HCT116 (cell line): Measurements from ENCODE around the gene WFDC10A. TPM values are rescaled to one million over a fixed set of nuclear protein-coding genes. Genes with fewer than 3 reads are reported as not detected.

ENCODE experiments used
- ATAC-seq: fragments of 200-7000 bp; cut with Tn5 transposase; 2 replicates; pipeline ENCODE4 v1.9.1; 2020; ENCODE audit warnings: mild to moderate bottlenecking, moderate library complexity
- BruUV-seq: library from RNA; stranded (reverse); fragments of 400-500 nt; replicated peaks from 2 replicates; lab custom pipeline; 2021; lab: Mats Ljungman, UMichigan
- CTCF ChIA-PET: fragments of 300-600 bp; sonication (Branson Sonifier 250); formaldehyde crosslinking; loops from one replicate; lab custom pipeline; 2021; ENCODE audit warnings: antibody characterized with exemption; lab: Charles Lee
- POLR2A ChIA-PET: fragments of 300-600, 350-600 bp; sonication (Branson Sonifier 250); formaldehyde crosslinking; loops from one replicate; lab custom pipeline; 2021; ENCODE audit warnings: antibody characterized with exemption; lab: Charles Lee
- RAD21 ChIA-PET, 2 experiments: fragments of 300-600 bp; sonication (Branson Sonifier 250); formaldehyde crosslinking; loops; one replicate each; lab custom pipeline; 2023; ENCODE audit warnings: low total read pairs in 2 of 2; ENCODE audit not compliant: uncharacterized antibody in 2 of 2, unreplicated experiment in 2 of 2, low non-redundant PET in 1 of 2; lab: Charles Lee
- DNase-seq: peaks from one replicate; pipeline ENCODE4 v3.0.0-alpha.2; 2010; ENCODE audit warnings: low read depth, low spot score
- H2AFZ ChIP-seq: fragments of 200-600 bp; shearing (Covaris generic), sonication (generic); 2 replicates; pipeline ENCODE4 v1.6.1; 2017; ENCODE audit warnings: low read depth, mixed run types, mixed read lengths, antibody characterized with exemption, low read length; ENCODE audit not compliant: poor library complexity, severe bottlenecking
- H3K27ac ChIP-seq: 2 replicates; pipeline ENCODE4 v1.5.1; 2012; ENCODE audit warnings: low read depth, low read length
- H3K27me3 ChIP-seq: fragments of 200-600 bp; sonication (generic); 2 replicates; pipeline ENCODE4 v1.6.1; 2016; ENCODE audit warnings: mixed run types, low read length, mixed read lengths; ENCODE audit not compliant: insufficient read depth
- H3K36me3 ChIP-seq, 2 experiments: fragments of 200-500 bp in 1 of 2; fragments of 200-600 bp in 1 of 2; sonication (Bioruptor generic) in 1 of 2; sonication (generic) in 1 of 2; 2 replicates each; pipeline versions ENCODE4 v1.5.1 to v1.6.1; 2014 to 2016; ENCODE audit warnings: low read length in 2 of 2, inconsistent platforms in 1 of 2, mixed read lengths in 1 of 2, mixed run types in 1 of 2; ENCODE audit not compliant: insufficient read depth in 2 of 2, control insufficient read depth in 1 of 2
- H3K4me1 ChIP-seq, 2 experiments: fragments of 200-600 bp in 1 of 2; sonication (generic) in 1 of 2; 2 replicates each; pipeline versions ENCODE4 v1.5.1 to v1.6.1; 2012 to 2017; ENCODE audit warnings: low read length in 2 of 2, inconsistent platforms in 1 of 2, mild to moderate bottlenecking in 1 of 2, mixed read lengths in 1 of 2, mixed run types in 1 of 2, moderate library complexity in 1 of 2; ENCODE audit not compliant: insufficient read depth in 2 of 2, control insufficient read depth in 1 of 2
- H3K4me2 ChIP-seq: fragments of 200-600 bp; sonication (generic); 2 replicates; pipeline ENCODE4 v1.6.1; 2017; ENCODE audit warnings: mixed run types, low read length, mixed read lengths
- H3K4me3 ChIP-seq, 2 experiments: fragments of 200-600 bp in 1 of 2; sonication (generic) in 1 of 2; replicated peaks in 1 of 2; 2 replicates each; pipeline ENCODE4 v1.5.1; 2011 to 2016; ENCODE audit warnings: low read length in 2 of 2, control low read depth in 1 of 2, low read depth in 1 of 2, mild to moderate bottlenecking in 1 of 2, mixed read lengths in 1 of 2, mixed run types in 1 of 2
- H3K79me2 ChIP-seq: fragments of 200-600 bp; sonication (generic); 2 replicates; pipeline ENCODE4 v1.6.1; 2017; ENCODE audit warnings: mild to moderate bottlenecking, mixed run types, low read length, moderate library complexity, mixed read lengths; ENCODE audit not compliant: insufficient read depth
- H3K9ac ChIP-seq: fragments of 200-600 bp; sonication (generic); 2 replicates; pipeline ENCODE4 v1.6.1; 2016; ENCODE audit warnings: low read length, mixed read lengths
- H3K9me2 ChIP-seq: fragments of 200-600 bp; sonication (generic), shearing (Covaris generic); 2 replicates; pipeline ENCODE4 v1.6.1; 2017; ENCODE audit warnings: mixed run types, mild to moderate bottlenecking, moderate library complexity; ENCODE audit not compliant: insufficient read depth
- H3K9me3 ChIP-seq, 2 experiments: fragments of 200-500 bp in 1 of 2; fragments of 200-600 bp in 1 of 2; sonication (Bioruptor generic) in 1 of 2; sonication (generic) in 1 of 2; 2 replicates each; pipeline ENCODE4 v1.6.1; 2014 to 2017; ENCODE audit warnings: low read length in 2 of 2, mixed read lengths in 2 of 2, inconsistent platforms in 1 of 2, low read depth in 1 of 2, mild to moderate bottlenecking in 1 of 2, mixed run types in 1 of 2, moderate library complexity in 1 of 2; ENCODE audit not compliant: control insufficient read depth in 1 of 2, insufficient read depth in 1 of 2
- H4K20me1 ChIP-seq: fragments of 200-600 bp; sonication (generic), shearing (Covaris generic); 2 replicates; pipeline ENCODE4 v1.6.1; 2017; ENCODE audit warnings: mixed run types, mild to moderate bottlenecking, moderate library complexity; ENCODE audit not compliant: insufficient read depth
- CBX3 ChIP-seq: IDR thresholded peaks from 2 replicates; pipeline ENCODE4 v1.6.1; 2012; ENCODE audit warnings: low read depth
- CEBPB ChIP-seq: IDR thresholded peaks from 2 replicates; pipeline ENCODE4 v1.6.1; 2012; ENCODE audit warnings: low read depth
- EGR1 ChIP-seq: IDR thresholded peaks from 2 replicates; pipeline ENCODE4 v1.6.1; 2012; ENCODE audit warnings: low read depth
- ELF1 ChIP-seq: IDR thresholded peaks from 2 replicates; pipeline ENCODE4 v1.6.1; 2012; ENCODE audit warnings: low read depth, borderline replicate concordance
- EZH2 ChIP-seq: fragments of 200-600 bp; sonication (generic); IDR thresholded peaks from 2 replicates; pipeline ENCODE4 v1.6.1; 2017; ENCODE audit warnings: antibody characterized with exemption, mixed run types
- EZH2phosphoT487 ChIP-seq: fragments of 200-600 bp; IDR thresholded peaks from 2 replicates; pipeline ENCODE4 v1.6.1; 2018; ENCODE audit warnings: antibody characterized with exemption, borderline replicate concordance
- FOSL1 ChIP-seq: IDR thresholded peaks from 2 replicates; pipeline ENCODE4 v1.6.1; 2012; ENCODE audit warnings: low read depth
- JUND ChIP-seq: IDR thresholded peaks from 2 replicates; pipeline ENCODE4 v1.6.1; 2012
- POLR2AphosphoS5 ChIP-seq: IDR thresholded peaks from 2 replicates; pipeline ENCODE4 v1.6.1; 2011; ENCODE audit warnings: mild to moderate bottlenecking, low read depth, low read length, moderate library complexity
- RAD21 ChIP-seq: IDR thresholded peaks from 2 replicates; pipeline ENCODE4 v1.6.1; 2012; ENCODE audit warnings: low read depth, mild to moderate bottlenecking
- SRF ChIP-seq: IDR thresholded peaks from 2 replicates; pipeline ENCODE4 v1.6.1; 2012; ENCODE audit warnings: low read depth
- YY1 ChIP-seq: IDR thresholded peaks from 2 replicates; pipeline ENCODE4 v1.6.1; 2011; ENCODE audit warnings: low read length, low read depth, moderate library complexity, mild to moderate bottlenecking; ENCODE audit not compliant: insufficient replicate concordance; ENCODE audit errors: extremely low read depth
- ZNF274 ChIP-seq: fragments of 200-500 bp; sonication (Bioruptor generic); IDR thresholded peaks from 2 replicates; pipeline ENCODE4 v1.6.1; 2014; ENCODE audit warnings: mild to moderate bottlenecking, low read depth, low read length, inconsistent platforms
- intact Hi-C: fragments of 100-400 bp; cut with micrococcal nuclease; formaldehyde crosslinking; loops from 2 replicates; pipeline ENCODE4 v1.10.0; 2022
- total RNA-seq: library from RNA; stranded (reverse); gene quantifications from one replicate; pipeline ENCODE4 v1.2.1, GENCODE V29; 2021; ENCODE audit not compliant: unreplicated experiment
- TF ChIP-seq, protein P1 (sequence below): IDR thresholded peaks from 2 replicates; pipeline ENCODE4 v1.6.1; 2012
- TF ChIP-seq, protein P2 (sequence below): IDR thresholded peaks from 2 replicates; pipeline ENCODE4 v1.6.1; 2011; ENCODE audit warnings: mild to moderate bottlenecking, low read length, moderate library complexity; ENCODE audit not compliant: insufficient replicate concordance; ENCODE audit errors: extremely low read depth

The WFDC10A gene
- total RNA-seq, 1 experiment from 2014 or later = 0.47 TPM

DNA sequence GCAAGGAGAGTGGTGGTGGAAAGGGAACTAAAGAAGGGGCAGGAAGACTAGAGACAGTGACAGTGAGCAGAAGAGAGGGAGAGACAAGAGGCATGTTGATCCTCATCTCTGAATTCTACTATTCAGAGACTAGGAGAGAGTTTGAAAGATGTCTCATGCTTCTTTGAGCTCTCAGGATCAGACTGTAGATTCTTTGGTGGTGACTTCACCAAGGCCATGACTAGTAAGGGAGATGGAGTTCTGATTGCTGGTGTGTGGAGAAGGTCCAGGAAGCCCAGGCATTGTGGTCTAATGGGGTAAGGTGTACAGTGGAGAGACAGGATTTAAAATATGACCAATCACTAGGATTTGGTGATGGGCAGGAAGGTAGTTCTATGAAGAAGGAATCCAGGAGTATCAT, 832 bp downstream of the WFDC10A start (continued):
- no peak for TF ChIP-seq POLR2AphosphoS5
- TF ChIP-seq JUND = no peak
- no peak for TF ChIP-seq CBX3
- TF ChIP-seq, protein P1, sequence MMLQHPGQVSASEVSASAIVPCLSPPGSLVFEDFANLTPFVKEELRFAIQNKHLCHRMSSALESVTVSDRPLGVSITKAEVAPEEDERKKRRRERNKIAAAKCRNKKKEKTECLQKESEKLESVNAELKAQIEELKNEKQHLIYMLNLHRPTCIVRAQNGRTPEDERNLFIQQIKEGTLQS = no peak
- TF ChIP-seq ELF1 = no peak
- TF ChIP-seq RAD21 = no peak
- TF ChIP-seq SRF = no peak
- TF ChIP-seq CEBPB = no peak

DNA sequence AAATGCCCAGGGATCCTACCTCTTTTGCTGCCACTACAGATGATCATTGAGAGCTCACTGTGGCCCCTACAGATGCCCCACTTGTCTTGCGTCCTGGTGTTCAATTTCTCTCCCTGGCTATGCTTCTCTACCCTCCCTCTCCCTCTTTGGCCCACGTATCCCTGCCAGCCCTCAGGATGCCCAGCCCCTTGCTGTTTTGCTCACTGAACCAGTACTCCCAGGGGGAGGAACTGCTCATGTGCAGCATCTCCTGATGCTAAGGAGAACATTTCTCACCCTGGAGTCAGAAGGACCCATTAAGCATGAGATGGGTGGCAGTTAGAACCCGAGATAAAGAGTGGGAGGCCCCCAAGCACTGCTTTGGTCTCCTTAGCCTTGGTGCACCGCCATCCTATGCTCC, 1.6 kb downstream of the WFDC10A start, which contains the start of gene WFDC9:
Gene WFDC9, minus strand, starts transcription at position 101 of the 400 bp plus-strand sequence. CDS start 21,103 bp downstream, outside the sequence.
- no peak within 1 kb of the TSS for H2AFZ ChIP-seq
- no peak within 1 kb of the TSS for H3K27ac ChIP-seq
- H3K4me1 ChIP-seq = peaks cover 0 to 4% of the 10 kb centered on the region in 2 experiments; a peak in 2 of 4 replicates
- no peak within 1 kb of the TSS for H3K4me3 ChIP-seq
- intact Hi-C loops = no loop called here
- DNase-seq = no peak
- no peaks in the 10 kb centered on the region for H3K36me3 ChIP-seq
- BruUV-seq = no TSS peak
- POLR2A ChIA-PET = no interaction called here
- no peaks in the 10 kb centered on the region for H3K9me2 ChIP-seq
- CTCF ChIA-PET = no interaction called here
- H4K20me1 ChIP-seq = no peaks in the 10 kb centered on the region
- H3K4me2 ChIP-seq = no peak within 1 kb of the TSS
- no peaks in the 10 kb centered on the region for H3K79me2 ChIP-seq
- no peak for ATAC-seq
- TF ChIP-seq YY1 (no peak), SRF (no peak), RAD21 (no peak), CBX3 (no peak), EZH2 (no peak), EGR1 (no peak), EZH2phosphoT487 (no peak), FOSL1 (no peak), ZNF274 (no peak)
- TF ChIP-seq, protein P2, sequence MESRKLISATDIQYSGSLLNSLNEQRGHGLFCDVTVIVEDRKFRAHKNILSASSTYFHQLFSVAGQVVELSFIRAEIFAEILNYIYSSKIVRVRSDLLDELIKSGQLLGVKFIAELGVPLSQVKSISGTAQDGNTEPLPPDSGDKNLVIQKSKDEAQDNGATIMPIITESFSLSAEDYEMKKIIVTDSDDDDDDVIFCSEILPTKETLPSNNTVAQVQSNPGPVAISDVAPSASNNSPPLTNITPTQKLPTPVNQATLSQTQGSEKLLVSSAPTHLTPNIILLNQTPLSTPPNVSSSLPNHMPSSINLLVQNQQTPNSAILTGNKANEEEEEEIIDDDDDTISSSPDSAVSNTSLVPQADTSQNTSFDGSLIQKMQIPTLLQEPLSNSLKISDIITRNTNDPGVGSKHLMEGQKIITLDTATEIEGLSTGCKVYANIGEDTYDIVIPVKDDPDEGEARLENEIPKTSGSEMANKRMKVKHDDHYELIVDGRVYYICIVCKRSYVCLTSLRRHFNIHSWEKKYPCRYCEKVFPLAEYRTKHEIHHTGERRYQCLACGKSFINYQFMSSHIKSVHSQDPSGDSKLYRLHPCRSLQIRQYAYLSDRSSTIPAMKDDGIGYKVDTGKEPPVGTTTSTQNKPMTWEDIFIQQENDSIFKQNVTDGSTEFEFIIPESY = no peak
- TF ChIP-seq, protein P1 = no peak
- H3K27me3 ChIP-seq = no peaks in the 10 kb centered on the region
- RAD21 ChIA-PET = no interaction called here
- H3K9ac ChIP-seq = no peak within 1 kb of the TSS
- H3K9me3 ChIP-seq = no peaks in the 10 kb centered on the region
